Esophagus squamous epithelium (tissue), 5 donors: ENCODE measurements around the gene CEP164. TPM values are rescaled to one million over a fixed set of nuclear protein-coding genes. Genes with fewer than 3 reads are reported as not detected.

ENCODE experiments used
- DNase-seq: peaks from one replicate; lab custom pipeline; 2025; lab: John Stamatoyannopoulos, UW
- H3K27ac ChIP-seq, 4 donors: fragments of 200-600 bp; sonication (generic); one replicate each; pipeline ENCODE4 v1.5.1; 2016 to 2019; ENCODE audit warnings: mild to moderate bottlenecking in 1 of 4
- H3K27me3 ChIP-seq, 4 donors: fragments of 200-600 bp; sonication (generic); 1 replicate in 3 of 4; 2 replicates in 1 of 4; pipeline versions ENCODE4 v1.5.1 to v1.6.0; 2017 to 2021; ENCODE audit warnings: antibody characterized with exemption in 1 of 4
- H3K36me3 ChIP-seq, 3 donors: fragments of 200-600 bp; sonication (generic); one replicate each; pipeline ENCODE4 v1.5.1; 2016 to 2019
- H3K4me1 ChIP-seq, 3 donors: fragments of 200-600 bp; sonication (generic); one replicate each; pipeline ENCODE4 v1.5.1; 2017 to 2019
- H3K4me3 ChIP-seq, 4 donors: fragments of 200-600 bp; sonication (generic); 1 replicate in 3 of 4; 2 replicates in 1 of 4; pipeline ENCODE4 v1.5.1; 2016 to 2019; ENCODE audit warnings: mild to moderate bottlenecking in 2 of 4, moderate library complexity in 1 of 4
- H3K9me3 ChIP-seq, 3 donors: fragments of 200-600 bp; sonication (generic); one replicate each; pipeline ENCODE4 v1.5.1; 2016 to 2019
- CTCF ChIP-seq, 6 experiments: fragments of 450-650 bp in 4 of 6; fragments of 200-600 bp in 2 of 6; sonication (generic) in 2 of 6; IDR thresholded peaks; one replicate each; pipeline ENCODE4 v1.5.1; 2016 to 2019; ENCODE audit warnings: antibody characterized with exemption in 6 of 6, mild to moderate bottlenecking in 4 of 6, moderate library complexity in 4 of 6
- POLR2A ChIP-seq, 4 donors: fragments of 450-650 bp; IDR thresholded peaks; one replicate each; pipeline ENCODE4 v1.6.1; 2017; ENCODE audit warnings: antibody characterized with exemption in 4 of 4, mild to moderate bottlenecking in 4 of 4, moderate library complexity in 3 of 4
- WGBS, 2 donors: methylation state at CpG; one replicate each; pipeline ENCODE4 v1.1.5; 2018; 5-methylcytosine and 5-hydroxymethylcytosine counted together
- intact Hi-C: fragments of 100-400 bp; cut with DNase I; formaldehyde crosslinking; loops from one replicate; pipeline ENCODE4 v1.15.0; 2022
- total RNA-seq, 4 donors: library from RNA; depleted of rRNA; stranded (reverse); fragments of >200 nt; gene quantifications; one replicate each; pipeline ENCODE4 v1.1.0, GENCODE V29; 2016
- donor health status: DM: yes; HTN: yes; CAD: no.

CEP164 gene
- total RNA-seq, 4 donors from 2014 or later: 7.3 to 20.0 (median 13.0) TPM

DNA sequence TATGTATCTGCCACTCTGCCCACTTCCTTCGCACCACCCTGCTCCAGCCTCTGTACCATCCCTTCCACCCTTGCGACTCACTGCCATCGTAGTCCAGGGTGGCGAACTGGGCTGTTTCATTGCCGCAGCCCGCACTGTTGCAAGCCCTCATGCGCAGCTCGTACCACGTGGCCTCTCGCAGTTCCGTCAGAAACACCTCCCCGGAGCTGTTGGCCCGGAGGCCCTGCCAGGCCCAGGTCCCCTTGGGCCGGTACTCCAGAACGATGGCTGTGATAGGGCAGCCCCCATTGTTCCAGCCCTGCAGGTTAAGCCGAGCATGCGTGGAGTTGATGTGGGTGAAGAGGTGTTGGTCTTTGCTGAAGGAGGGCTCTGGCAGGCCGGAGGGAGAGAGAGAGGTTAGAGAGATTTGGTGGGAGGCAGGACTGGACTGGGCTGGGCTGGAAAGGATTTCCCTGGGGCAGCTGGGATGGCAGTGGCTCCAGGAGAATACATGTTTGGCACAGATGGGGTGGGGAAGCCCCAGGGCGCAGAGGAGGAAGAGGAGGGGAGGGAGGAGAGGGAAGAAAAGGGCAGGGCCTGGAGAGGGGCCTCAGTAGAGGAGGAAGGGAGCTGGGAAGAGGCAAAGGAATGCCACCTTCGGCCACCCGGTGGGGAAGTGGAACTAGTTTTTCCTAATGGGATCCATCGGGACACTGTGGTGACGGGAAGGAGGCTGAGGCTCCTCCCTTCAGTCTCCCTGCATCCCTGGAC, 109.6 kb downstream of the CEP164 start:
- H3K27ac ChIP-seq: no peak overlapping the region
- intact Hi-C loops: no loop called here
- no peak for TF ChIP-seq CTCF (IDR thresholded peaks at IDR 0.05)
- no peak for TF ChIP-seq POLR2A (IDR thresholded peaks at IDR 0.05)
- 82% methylated on average over 14 to 18 of the region's 23 CpGs for WGBS, 2 donors
- no peaks in the 10 kb centered on the region for H3K4me1 ChIP-seq
- peaks cover 0 to 30% (median 0%) of the 10 kb centered on the region in 4 donors for H3K27me3 ChIP-seq
- H3K4me3 ChIP-seq: no peak overlapping the region
- no peaks in the 10 kb centered on the region for H3K9me3 ChIP-seq
- H3K36me3 ChIP-seq: no peaks in the 10 kb centered on the region
- DNase-seq: no peak

GRCh38 chr11:117437791-117438130, 110.1 kb downstream of the CEP164 start:
- Histone ChIP-seq H3K4me1 (no peaks in the 10 kb centered on the region), H3K36me3 (no peaks in the 10 kb centered on the region), H3K9me3 (no peaks in the 10 kb centered on the region), H3K27me3 (peaks cover 0 to 34% (median 0%) of the 10 kb centered on the region in 4 donors), H3K4me3 (no peak overlapping the region), H3K27ac (no peak overlapping the region)
- no peak for DNase-seq
- 70 to 92% methylated on average over 6 to 12 of the region's 14 CpGs for WGBS, 2 donors
- intact Hi-C loops: no loop called here
- TF ChIP-seq POLR2A (IDR thresholded peaks at IDR 0.05) (no peak), CTCF (IDR thresholded peaks at IDR 0.05) (no peak)

DNA sequence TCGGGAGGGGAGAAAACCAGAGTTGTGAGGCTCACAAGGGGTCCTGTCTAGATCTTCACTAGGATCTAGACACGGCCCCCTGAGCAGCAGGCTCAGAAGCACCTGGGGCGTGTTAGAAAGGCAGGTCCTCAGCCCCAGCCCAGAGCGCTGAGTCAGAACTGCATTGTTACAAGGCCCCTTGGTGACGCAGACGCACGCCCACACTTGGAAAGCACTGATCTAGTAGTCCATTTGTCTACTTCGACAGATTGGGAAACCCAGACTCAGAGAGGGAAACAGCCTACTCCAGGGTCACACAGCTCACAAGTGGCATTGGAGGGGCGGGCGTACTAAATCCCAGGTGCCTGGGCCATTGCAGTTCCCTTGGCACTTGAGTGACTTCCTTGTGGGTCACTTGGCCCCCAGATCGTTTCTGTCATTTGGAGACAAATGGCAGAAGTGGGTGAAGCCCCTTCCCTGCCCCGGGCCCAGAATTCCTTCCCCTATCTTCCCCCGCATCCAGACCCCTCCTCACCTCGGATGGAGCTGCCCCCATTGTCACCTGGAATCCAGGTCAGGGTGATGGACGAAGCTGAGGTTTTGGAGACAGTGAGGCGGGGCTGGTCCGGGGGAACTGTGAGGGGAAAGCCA, 110.8 kb downstream of the CEP164 start:
- intact Hi-C loops: no loop called here
- WGBS, 2 donors: 50 to 52% methylated on average over 2 to 7 of the region's 17 CpGs
- TF ChIP-seq POLR2A (IDR thresholded peaks at IDR 0.05) (no peak), CTCF (IDR thresholded peaks at IDR 0.05) (no peak)

GRCh38 chr11:117439256-117439655, 111.6 kb downstream of the CEP164 start:
- no peak overlapping the region for H3K4me3 ChIP-seq
- no peak for DNase-seq
- H3K36me3 ChIP-seq: no peaks in the 10 kb centered on the region
- H3K27ac ChIP-seq: no peak overlapping the region
- 49 to 80% methylated on average over 2 to 12 of the region's 13 CpGs for WGBS, 2 donors
- no peaks in the 10 kb centered on the region for H3K9me3 ChIP-seq
- TF ChIP-seq CTCF (IDR thresholded peaks at IDR 0.05) (no peak), POLR2A (IDR thresholded peaks at IDR 0.05) (no peak)
- H3K4me1 ChIP-seq: peaks cover 0 to under 1% (median 0%) of the 10 kb centered on the region in 3 donors
- peaks cover 0 to 49% (median 0%) of the 10 kb centered on the region in 4 donors for H3K27me3 ChIP-seq
- intact Hi-C loops: no loop called here

More for the DNA sequence above, 110.8 kb downstream of the CEP164 start:
- Histone ChIP-seq H3K4me1 (no peaks in the 10 kb centered on the region), H3K4me3 (no peak overlapping the region), H3K27ac (no peak overlapping the region), H3K9me3 (no peaks in the 10 kb centered on the region), H3K27me3 (peaks cover 0 to 42% (median 0%) of the 10 kb centered on the region in 4 donors), H3K36me3 (no peaks in the 10 kb centered on the region)
- no peak for DNase-seq

DNA sequence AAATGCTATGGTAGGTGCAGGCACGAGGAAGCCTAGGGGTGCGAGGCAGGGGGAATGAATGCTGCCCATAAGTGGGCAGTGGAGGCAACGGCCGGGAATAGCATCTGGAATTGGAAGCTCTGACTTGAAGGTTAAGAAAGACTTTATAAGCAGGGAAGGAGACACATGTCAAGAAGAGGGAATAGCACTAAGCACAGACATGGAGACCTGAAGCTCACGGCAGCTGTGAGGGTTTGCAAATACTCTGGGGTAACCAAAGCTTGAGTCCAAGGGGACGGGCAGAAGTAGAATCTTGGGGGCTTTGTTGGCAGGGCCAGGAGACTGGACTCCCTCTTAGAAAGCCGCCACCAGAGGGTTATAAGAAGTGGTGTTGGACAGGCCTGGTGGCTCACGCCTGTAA, 112.6 kb downstream of the CEP164 start:
- H3K4me3 ChIP-seq: no peak overlapping the region
- H3K9me3 ChIP-seq: no peaks in the 10 kb centered on the region
- peaks cover 0 to 59% (median 0%) of the 10 kb centered on the region in 4 donors for H3K27me3 ChIP-seq
- DNase-seq: no peak
- no peaks in the 10 kb centered on the region for H3K36me3 ChIP-seq
- intact Hi-C loops: no loop called here
- no peak overlapping the region for H3K27ac ChIP-seq
- TF ChIP-seq POLR2A (IDR thresholded peaks at IDR 0.05): no peak
- no peak for TF ChIP-seq CTCF (IDR thresholded peaks at IDR 0.05)
- H3K4me1 ChIP-seq: peaks cover 0 to 8% (median 0%) of the 10 kb centered on the region in 3 donors
- WGBS, 2 donors: 71 to 77% methylated on average over 8 of the region's 8 CpGs
